K562 (cell line): ENCODE data around the gene CSTF1. TPM values are rescaled to one million over a fixed set of nuclear protein-coding genes. Genes with fewer than 3 reads are reported as not detected.
A peak's percentile ranks its signal among the peaks of the same experiment; 100 is the strongest.

Source experiments
- ATAC-seq: fragments of 200-7000 bp; cut with Tn5 transposase; 3 replicates; pipeline ENCODE4 v1.9.1; 2020; ENCODE audit warnings: moderate library complexity
- BruUV-seq: library from RNA; stranded (reverse); fragments of 400-500 nt; replicated peaks from 2 replicates; lab custom pipeline; 2021; lab: Mats Ljungman, UMichigan
- CTCF ChIA-PET: fragments of 300-600 bp; formaldehyde crosslinking; extraction: SDS; loops from one replicate; lab custom pipeline; 2021; ENCODE audit warnings: low intra/inter-chr PET ratio; lab: Yijun Ruan, JAX
- POLR2A ChIA-PET: fragments of 300-600, 350-650 bp; sonication (Branson Sonifier 250); formaldehyde crosslinking; extraction: SDS; loops from one replicate; lab custom pipeline; 2021; ENCODE audit warnings: antibody characterized with exemption, inconsistent platforms; lab: Yijun Ruan, JAX
- DNase-seq, 4 experiments: peaks; one replicate each; pipeline versions ENCODE4 v3.0.0 to v3.0.0-alpha.2; 2011 to 2018; ENCODE audit warnings: low spot score in 3 of 4, mixed read lengths in 3 of 4; ENCODE audit errors: extremely low read depth in 1 of 4
- FAIRE-seq: peaks from 2 replicates; lab custom pipeline; 2011; peaks lifted over from hg19 to GRCh38; lab: Jason Lieb, UNC
- H2AFZ ChIP-seq: 2 replicates; pipeline ENCODE4 v1.6.0; 2011; ENCODE audit warnings: low read depth, low read length, control low read depth, inconsistent platforms
- H3K27ac ChIP-seq: fragments of 200-600 bp; 3 replicates; pipeline ENCODE4 v1.8.0; 2011; ENCODE audit warnings: low read depth, mild to moderate bottlenecking, control low read depth, inconsistent platforms, low read length, moderate library complexity, mixed read lengths; ENCODE audit errors: extremely low read depth
- H3K27me3 ChIP-seq, 2 experiments: fragments of 300-600 bp in 1 of 2; 2 replicates in 1 of 2; 3 replicates in 1 of 2; pipeline versions ENCODE4 v1.6.0 to v1.8.0; 2011; ENCODE audit warnings: inconsistent platforms in 2 of 2, low read length in 2 of 2, mild to moderate bottlenecking in 1 of 2, mixed read lengths in 1 of 2, moderate library complexity in 1 of 2; ENCODE audit not compliant: control insufficient read depth in 2 of 2, insufficient read depth in 2 of 2
- H3K36me3 ChIP-seq: fragments of 300-600 bp; 3 replicates; pipeline ENCODE4 v1.8.0; 2011; ENCODE audit warnings: mild to moderate bottlenecking, low read length, inconsistent platforms; ENCODE audit not compliant: control insufficient read depth, insufficient read depth
- H3K4me1 ChIP-seq, 2 experiments: fragments of 200-600 bp in 1 of 2; replicated peaks in 1 of 2; 2 replicates in 1 of 2; 3 replicates in 1 of 2; pipeline versions ENCODE4 v1.5.1 to v1.8.0; 2011; ENCODE audit warnings: inconsistent platforms in 2 of 2, low read length in 2 of 2, mild to moderate bottlenecking in 1 of 2, mixed read lengths in 1 of 2, moderate library complexity in 1 of 2; ENCODE audit not compliant: control insufficient read depth in 2 of 2, insufficient read depth in 2 of 2
- H3K4me2 ChIP-seq: 2 replicates; pipeline ENCODE4 v1.6.1; 2011; ENCODE audit warnings: low read length, control low read depth, inconsistent platforms, mixed read lengths; ENCODE audit not compliant: insufficient read depth
- H3K4me3 ChIP-seq: fragments of 200-600 bp; sonication (generic), shearing (Covaris generic); 2 replicates; pipeline ENCODE4 v1.5.1; 2016; ENCODE audit warnings: control low read depth, inconsistent platforms
- H3K79me2 ChIP-seq: fragments of 200-600 bp; 3 replicates; pipeline ENCODE4 v1.8.0; 2011; ENCODE audit warnings: low read length, inconsistent platforms; ENCODE audit not compliant: control insufficient read depth, insufficient read depth
- H3K9ac ChIP-seq, 2 experiments: 2 replicates each; pipeline versions ENCODE4 v1.6.0 to v1.6.1; 2011; ENCODE audit warnings: low read depth in 2 of 2, low read length in 2 of 2, control low read depth in 1 of 2, inconsistent platforms in 1 of 2, mild to moderate bottlenecking in 1 of 2, mixed read lengths in 1 of 2; ENCODE audit not compliant: insufficient read depth in 1 of 2
- H3K9me1 ChIP-seq: one replicate; pipeline ENCODE4 v1.6.0; 2011; ENCODE audit warnings: inconsistent platforms, mild to moderate bottlenecking, low read length, moderate library complexity; ENCODE audit not compliant: control insufficient read depth, insufficient read depth
- H3K9me3 ChIP-seq: replicated peaks from 2 replicates; pipeline ENCODE4 v1.5.1; 2011; ENCODE audit warnings: low read depth, low read length, inconsistent platforms; ENCODE audit not compliant: control insufficient read depth, insufficient read depth
- H4K20me1 ChIP-seq: replicated peaks from 2 replicates; pipeline ENCODE4 v1.6.1; 2011; ENCODE audit warnings: low read length, inconsistent platforms, mixed read lengths; ENCODE audit not compliant: control insufficient read depth, insufficient read depth
- ARHGAP35 ChIP-seq: fragments of 450-650 bp; IDR thresholded peaks from 2 replicates; pipeline ENCODE4 v1.6.1; 2018; ENCODE audit not compliant: partially characterized antibody
- DIDO1 ChIP-seq: fragments of 450-650 bp; IDR thresholded peaks from 2 replicates; pipeline ENCODE4 v1.6.1; 2016; ENCODE audit warnings: low read depth, missing biosample characterization, missing genetic modification characterization
- WGBS: fragments of 100-300 bp; shearing (Covaris generic); methylation state at CpG from one replicate; pipeline ENCODE4 v1.1.6; 2016; ENCODE audit warnings: low coverage, mixed read lengths; ENCODE audit not compliant: insufficient coverage; ENCODE audit errors: missing lambda C conversion rate; 5-methylcytosine and 5-hydroxymethylcytosine counted together
- in situ Hi-C: fragments of 300-500 bp; cut with MboI; formaldehyde crosslinking; loops from 4 replicates; pipeline ENCODE4 v1.15.0; 2018; ENCODE audit warnings: inconsistent platforms, mixed read lengths
- intact Hi-C: fragments of 100-400 bp; cut with micrococcal nuclease; formaldehyde crosslinking; loops from 2 replicates; pipeline ENCODE4 v1.14.2; 2022
- polyA plus RNA-seq, 8 experiments: library from polyadenylated mRNA; depleted of rRNA in 4 of 8; stranded (reverse) in 5 of 8; unstranded in 3 of 8; fragments of >200 nt; fragmentation: Nextera tagmentation in 2 of 8; fragmentation: Illumina TruSeq in 1 of 8; extraction: Ambion mirVana in 2 of 8; extraction: Trizol in 1 of 8; gene quantifications; 2 replicates each; pipeline versions ENCODE4 v1.2.1 to v1.2.3, GENCODE V29; 2011 to 2014; ENCODE audit warnings: inconsistent platforms in 1 of 8, missing spikeins in 1 of 8
- total RNA-seq, 7 experiments: library from RNA; depleted of rRNA in 6 of 7; stranded (reverse); fragments of >200 nt in 6 of 7; fragmentation: Illumina TruSeq in 2 of 7; extraction: Trizol in 2 of 7; gene quantifications; 2 replicates each; pipeline versions ENCODE4 v1.2.1 to v1.2.3, GENCODE V29; 2011 to 2021; ENCODE audit warnings: low replicate concordance in 1 of 7
- TF ChIP-seq, protein P1 (sequence below), 2 experiments: fragments of 450-650 bp; formaldehyde crosslinking in 1 of 2; IDR thresholded peaks; 2 replicates each; pipeline versions ENCODE4 v1.4.0 to v1.6.1; 2014 to 2020; ENCODE audit warnings: mild to moderate bottlenecking in 2 of 2, borderline replicate concordance in 1 of 2, low read depth in 1 of 2
- TF ChIP-seq, protein P2 (sequence below): fragments of 150-350 bp; conservative IDR thresholded peaks from 2 replicates; pipeline ENCODE4 v1.6.1; 2014; ENCODE audit warnings: low read length

CSTF1 gene
- total and polyA plus RNA-seq, 9 of the 15 experiments (the other 6 are each of a cell fraction or from before 2014, with no cell fraction given): 30.8 to 110 (median 53.4) TPM

DNA sequence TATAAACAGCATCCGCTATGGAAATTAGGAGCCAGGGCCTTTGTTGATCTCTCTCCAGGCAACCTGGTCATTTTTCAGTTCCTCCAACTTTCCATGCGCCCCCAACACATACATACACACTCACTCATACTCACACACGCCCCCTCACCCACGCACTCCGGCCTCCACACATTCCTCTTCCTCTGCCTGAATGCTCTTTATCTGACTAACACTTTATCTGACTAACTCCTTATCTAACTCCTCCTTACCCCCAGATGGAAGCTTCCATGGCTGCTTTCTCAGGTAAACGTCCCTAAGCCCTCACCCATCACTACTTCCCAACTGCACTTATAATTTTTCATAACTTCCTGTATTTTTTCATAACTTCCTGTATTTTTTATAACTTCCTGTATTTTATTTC, 37.1 kb downstream of the CSTF1 start:
- in situ Hi-C loops: no loop called here
- POLR2A ChIA-PET: interaction anchor here (0.7 to 2.2 kb wide), 8 partner anchors 8 to 17 kb away, joined by 4 to 12 read pairs (median 5); partner anchors contain the start of gene CASS4
- peak overlapping the region; percentile 4 to 57; a peak in 1 of 4 replicates for H3K9ac ChIP-seq
- peaks cover 26 to 57% of the 10 kb centered on the region in 2 experiments for H3K4me1 ChIP-seq
- no peaks in the 10 kb centered on the region for H3K27me3 ChIP-seq
- intact Hi-C loops: loop anchor here (2.0 kb wide), 1 partner anchor 17 kb away; the partner anchor contains the start of gene CASS4
- peaks cover 100% of the 10 kb centered on the region for H3K79me2 ChIP-seq
- no peak overlapping the region for H3K4me3 ChIP-seq
- H3K27ac ChIP-seq: peak overlapping the region; percentile 50
- peak; percentile 58 for FAIRE-seq
- peak overlapping the region; percentile 64 for H3K4me2 ChIP-seq
- DNase-seq: peak; percentile 64 to 80 (median 78)
- BruUV-seq: no TSS peak
- H4K20me1 ChIP-seq: peaks cover 31% of the 10 kb centered on the region
- no peak overlapping the region for H2AFZ ChIP-seq
- CTCF ChIA-PET: no interaction called here
- ATAC-seq: peak; percentile 46
- no peaks in the 10 kb centered on the region for H3K9me1 ChIP-seq
- H3K36me3 ChIP-seq: peaks cover 87% of the 10 kb centered on the region
- H3K9me3 ChIP-seq: no peaks in the 10 kb centered on the region
- WGBS: 5% methylated on average over 5 of the region's 6 CpGs
- TF ChIP-seq, protein P1, sequence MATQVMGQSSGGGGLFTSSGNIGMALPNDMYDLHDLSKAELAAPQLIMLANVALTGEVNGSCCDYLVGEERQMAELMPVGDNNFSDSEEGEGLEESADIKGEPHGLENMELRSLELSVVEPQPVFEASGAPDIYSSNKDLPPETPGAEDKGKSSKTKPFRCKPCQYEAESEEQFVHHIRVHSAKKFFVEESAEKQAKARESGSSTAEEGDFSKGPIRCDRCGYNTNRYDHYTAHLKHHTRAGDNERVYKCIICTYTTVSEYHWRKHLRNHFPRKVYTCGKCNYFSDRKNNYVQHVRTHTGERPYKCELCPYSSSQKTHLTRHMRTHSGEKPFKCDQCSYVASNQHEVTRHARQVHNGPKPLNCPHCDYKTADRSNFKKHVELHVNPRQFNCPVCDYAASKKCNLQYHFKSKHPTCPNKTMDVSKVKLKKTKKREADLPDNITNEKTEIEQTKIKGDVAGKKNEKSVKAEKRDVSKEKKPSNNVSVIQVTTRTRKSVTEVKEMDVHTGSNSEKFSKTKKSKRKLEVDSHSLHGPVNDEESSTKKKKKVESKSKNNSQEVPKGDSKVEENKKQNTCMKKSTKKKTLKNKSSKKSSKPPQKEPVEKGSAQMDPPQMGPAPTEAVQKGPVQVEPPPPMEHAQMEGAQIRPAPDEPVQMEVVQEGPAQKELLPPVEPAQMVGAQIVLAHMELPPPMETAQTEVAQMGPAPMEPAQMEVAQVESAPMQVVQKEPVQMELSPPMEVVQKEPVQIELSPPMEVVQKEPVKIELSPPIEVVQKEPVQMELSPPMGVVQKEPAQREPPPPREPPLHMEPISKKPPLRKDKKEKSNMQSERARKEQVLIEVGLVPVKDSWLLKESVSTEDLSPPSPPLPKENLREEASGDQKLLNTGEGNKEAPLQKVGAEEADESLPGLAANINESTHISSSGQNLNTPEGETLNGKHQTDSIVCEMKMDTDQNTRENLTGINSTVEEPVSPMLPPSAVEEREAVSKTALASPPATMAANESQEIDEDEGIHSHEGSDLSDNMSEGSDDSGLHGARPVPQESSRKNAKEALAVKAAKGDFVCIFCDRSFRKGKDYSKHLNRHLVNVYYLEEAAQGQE (IDR thresholded peaks at IDR 0.05; ENCODE audit: borderline replicate concordance): no peak
- TF ChIP-seq, protein P1 (CRISPR knock-in tag; IDR thresholded peaks at IDR 0.05; ENCODE audit: low read depth): no peak
- TF ChIP-seq, protein P2, sequence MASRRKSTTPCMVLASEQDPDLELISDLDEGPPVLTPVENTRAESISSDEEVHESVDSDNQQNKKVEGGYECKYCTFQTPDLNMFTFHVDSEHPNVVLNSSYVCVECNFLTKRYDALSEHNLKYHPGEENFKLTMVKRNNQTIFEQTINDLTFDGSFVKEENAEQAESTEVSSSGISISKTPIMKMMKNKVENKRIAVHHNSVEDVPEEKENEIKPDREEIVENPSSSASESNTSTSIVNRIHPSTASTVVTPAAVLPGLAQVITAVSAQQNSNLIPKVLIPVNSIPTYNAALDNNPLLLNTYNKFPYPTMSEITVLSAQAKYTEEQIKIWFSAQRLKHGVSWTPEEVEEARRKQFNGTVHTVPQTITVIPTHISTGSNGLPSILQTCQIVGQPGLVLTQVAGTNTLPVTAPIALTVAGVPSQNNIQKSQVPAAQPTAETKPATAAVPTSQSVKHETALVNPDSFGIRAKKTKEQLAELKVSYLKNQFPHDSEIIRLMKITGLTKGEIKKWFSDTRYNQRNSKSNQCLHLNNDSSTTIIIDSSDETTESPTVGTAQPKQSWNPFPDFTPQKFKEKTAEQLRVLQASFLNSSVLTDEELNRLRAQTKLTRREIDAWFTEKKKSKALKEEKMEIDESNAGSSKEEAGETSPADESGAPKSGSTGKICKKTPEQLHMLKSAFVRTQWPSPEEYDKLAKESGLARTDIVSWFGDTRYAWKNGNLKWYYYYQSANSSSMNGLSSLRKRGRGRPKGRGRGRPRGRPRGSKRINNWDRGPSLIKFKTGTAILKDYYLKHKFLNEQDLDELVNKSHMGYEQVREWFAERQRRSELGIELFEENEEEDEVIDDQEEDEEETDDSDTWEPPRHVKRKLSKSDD: no peak
- TF ChIP-seq DIDO1 (tag): no peak
- no peak for TF ChIP-seq ARHGAP35
